HG02571 (cell line): ENCODE measurements around the gene ANO2.

Source experiments
- ATAC-seq: cut with Tn5 transposase; IDR thresholded peaks from one replicate; pipeline ENCODE4 v1.9.1; 2021; ENCODE audit warnings: mild to moderate bottlenecking, moderate library complexity; ENCODE audit not compliant: unreplicated experiment

The ANO2 gene

GRCh38 chr12:5945071-5946008 is at the start of gene ANO2:
ANO2 (minus strand) TSS chr12:5945259; CDS start chr12:5945217, 42 bp downstream.
- no peak for ATAC-seq

- no peak for ATAC-seq
Measured at GRCh38 chr12:5989621-5990020, 44.6 kb upstream of the ANO2 start.

GRCh38 chr12:5988659-5989116 is 43.6 kb upstream of the ANO2 start:
- no peak for ATAC-seq

- no peak for ATAC-seq
Measured at GRCh38 chr12:5988088-5988487, 43.0 kb upstream of the ANO2 start.

GRCh38 chr12:5987573-5987972 is 42.5 kb upstream of the ANO2 start:
- ATAC-seq: no peak

- no peak for ATAC-seq
Measured at GRCh38 chr12:5985471-5985870, 40.4 kb upstream of the ANO2 start.

- no peak for ATAC-seq
Measured at GRCh38 chr12:5984873-5985272, 39.8 kb upstream of the ANO2 start.

GRCh38 chr12:5982106-5982505 is 37.0 kb upstream of the ANO2 start:
- ATAC-seq: no peak

GRCh38 chr12:5977556-5977955 is 32.5 kb upstream of the ANO2 start:
- no peak for ATAC-seq

- no peak for ATAC-seq
Measured at GRCh38 chr12:5976711-5977110, 31.7 kb upstream of the ANO2 start.

- no peak for ATAC-seq
Measured at GRCh38 chr12:5976196-5976595, 31.1 kb upstream of the ANO2 start.

GRCh38 chr12:5973461-5974115 is 28.5 kb upstream of the ANO2 start:
- ATAC-seq: no peak

- ATAC-seq: no peak
Measured at GRCh38 chr12:5972387-5972786, 27.3 kb upstream of the ANO2 start.

- ATAC-seq: no peak
Measured at GRCh38 chr12:5971194-5971850, 26.3 kb upstream of the ANO2 start.

GRCh38 chr12:5969974-5970690 is 25.1 kb upstream of the ANO2 start:
- ATAC-seq: no peak

GRCh38 chr12:5969156-5969973 is 24.3 kb upstream of the ANO2 start:
- ATAC-seq: no peak

GRCh38 chr12:5967645-5968415 is 22.8 kb upstream of the ANO2 start:
- no peak for ATAC-seq

- no peak for ATAC-seq
Measured at GRCh38 chr12:5966486-5967095, 21.5 kb upstream of the ANO2 start.

GRCh38 chr12:5965950-5966383 is 20.9 kb upstream of the ANO2 start:
- ATAC-seq: no peak
